Subcutaneous abdominal adipose tissue (tissue), 5 donors: Measurements from ENCODE around the gene DOCK11.
A peak's percentile ranks its signal among the peaks of the same experiment; 100 is the strongest.

Experiments
- H3K27ac ChIP-seq: one replicate; pipeline ENCODE4 v1.7.0; 2013; ENCODE audit warnings: low read depth, mild to moderate bottlenecking, inconsistent platforms, low read length, moderate library complexity
- H3K27me3 ChIP-seq, 5 donors: one replicate each; pipeline ENCODE4 v1.7.0; 2013; ENCODE audit warnings: low read length in 5 of 5, inconsistent platforms in 1 of 5; ENCODE audit not compliant: control insufficient read depth in 5 of 5, insufficient read depth in 4 of 5
- H3K36me3 ChIP-seq, 5 donors: one replicate each; pipeline ENCODE4 v1.7.0; 2013; ENCODE audit warnings: low read length in 5 of 5; ENCODE audit not compliant: control insufficient read depth in 5 of 5, insufficient read depth in 5 of 5
- H3K4me1 ChIP-seq, 5 donors: one replicate each; pipeline ENCODE4 v1.7.0; 2013; ENCODE audit warnings: low read length in 5 of 5, mild to moderate bottlenecking in 3 of 5, moderate library complexity in 1 of 5; ENCODE audit not compliant: control insufficient read depth in 5 of 5, insufficient read depth in 5 of 5
- H3K4me3 ChIP-seq, 5 donors: one replicate each; pipeline ENCODE4 v1.7.0; 2013; ENCODE audit warnings: low read length in 5 of 5, low read depth in 1 of 5
- H3K9ac ChIP-seq, 5 donors: one replicate each; pipeline ENCODE4 v1.7.0; 2013; ENCODE audit warnings: low read length in 5 of 5, mild to moderate bottlenecking in 4 of 5, moderate library complexity in 3 of 5
- H3K9me3 ChIP-seq, 5 donors: one replicate each; pipeline ENCODE4 v1.7.0; 2013; ENCODE audit warnings: low read length in 5 of 5; ENCODE audit not compliant: control insufficient read depth in 5 of 5
- donor health status: healthy.
- donor health status: healthy.
- donor health status: healthy.
- donor health status: healthy.
- donor health status: healthy.

Gene DOCK11

DNA sequence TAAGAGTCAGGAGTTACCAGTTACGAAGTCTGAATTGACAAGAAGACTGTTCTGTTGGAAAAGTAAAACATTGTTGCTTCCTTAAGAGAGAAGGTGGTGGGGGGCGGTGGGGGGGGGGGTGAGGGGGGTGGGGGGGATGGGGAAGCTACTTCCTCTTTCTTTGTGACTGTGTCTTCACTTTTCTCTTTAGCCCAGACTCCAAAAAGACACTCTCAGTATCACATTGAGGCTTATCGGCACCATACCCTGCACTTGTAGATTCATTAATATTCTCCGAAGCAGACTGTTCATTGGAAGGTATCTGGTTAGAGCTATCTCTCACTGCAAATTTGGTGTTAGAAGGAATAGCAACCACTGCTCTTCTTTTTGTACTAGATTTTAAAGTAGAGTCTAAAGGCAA, 137.2 kb downstream of the DOCK11 start:
- Histone ChIP-seq H3K9me3 (no peaks in the 10 kb centered on the region), H3K27ac (no peak overlapping the region), H3K27me3 (no peaks in the 10 kb centered on the region), H3K9ac (no peak overlapping the region), H3K4me3 (no peak overlapping the region), H3K4me1 (no peaks in the 10 kb centered on the region), H3K36me3 (peaks cover 7 to 49% (median 31%) of the 10 kb centered on the region in 5 donors)

DNA sequence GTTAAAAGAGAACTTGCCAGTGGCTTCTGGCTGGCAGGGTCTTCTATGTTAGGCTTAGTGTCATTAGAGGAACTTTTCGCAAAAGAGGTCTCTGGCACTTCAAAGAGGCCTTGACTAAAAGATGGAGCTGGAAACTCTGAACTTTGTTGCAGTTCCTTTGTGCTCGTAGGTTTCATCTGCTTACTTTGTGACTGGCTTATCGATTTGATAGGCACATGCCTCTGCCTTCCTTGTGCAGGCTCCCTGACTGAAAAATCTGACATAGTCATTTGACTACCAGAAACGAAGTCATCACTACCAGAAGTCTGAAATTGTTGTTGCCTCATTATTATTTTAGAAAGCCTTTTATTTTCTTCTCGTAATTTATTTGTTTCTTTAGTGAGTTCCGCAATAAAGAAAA, 137.9 kb downstream of the DOCK11 start:
- no peak overlapping the region for H3K27ac ChIP-seq
- no peaks in the 10 kb centered on the region for H3K27me3 ChIP-seq
- H3K9ac ChIP-seq, result no peak overlapping the region
- H3K4me3 ChIP-seq, result no peak overlapping the region
- H3K36me3 ChIP-seq, result peaks cover 7 to 46% (median 34%) of the 10 kb centered on the region in 5 donors
- no peaks in the 10 kb centered on the region for H3K4me1 ChIP-seq
- no peaks in the 10 kb centered on the region for H3K9me3 ChIP-seq

DNA sequence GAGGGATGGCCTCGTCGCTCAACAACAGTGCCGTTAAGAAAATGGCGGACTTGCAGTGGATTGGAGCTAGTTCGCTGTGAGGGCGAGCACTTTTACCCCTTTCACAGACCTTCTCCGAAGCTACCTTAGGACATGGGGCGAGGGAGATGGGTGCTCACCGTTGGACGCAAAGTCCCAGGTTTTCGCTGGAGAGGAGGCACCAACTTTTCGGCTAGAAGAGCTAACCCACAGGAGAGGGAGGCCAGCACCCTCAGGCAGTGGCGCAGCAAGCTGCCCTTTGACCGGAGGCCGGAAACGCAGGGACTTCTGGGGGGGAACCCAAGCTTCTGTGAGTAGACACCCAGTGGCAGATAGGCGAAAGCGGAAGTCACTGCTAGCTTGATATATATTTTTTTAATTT, 138.7 kb downstream of the DOCK11 start:
- Histone ChIP-seq H3K27me3 (no peaks in the 10 kb centered on the region), H3K9ac (no peak overlapping the region), H3K9me3 (no peaks in the 10 kb centered on the region), H3K4me3 (no peak overlapping the region), H3K27ac (no peak overlapping the region), H3K4me1 (no peaks in the 10 kb centered on the region), H3K36me3 (peaks cover 7 to 45% (median 31%) of the 10 kb centered on the region in 5 donors)

DNA sequence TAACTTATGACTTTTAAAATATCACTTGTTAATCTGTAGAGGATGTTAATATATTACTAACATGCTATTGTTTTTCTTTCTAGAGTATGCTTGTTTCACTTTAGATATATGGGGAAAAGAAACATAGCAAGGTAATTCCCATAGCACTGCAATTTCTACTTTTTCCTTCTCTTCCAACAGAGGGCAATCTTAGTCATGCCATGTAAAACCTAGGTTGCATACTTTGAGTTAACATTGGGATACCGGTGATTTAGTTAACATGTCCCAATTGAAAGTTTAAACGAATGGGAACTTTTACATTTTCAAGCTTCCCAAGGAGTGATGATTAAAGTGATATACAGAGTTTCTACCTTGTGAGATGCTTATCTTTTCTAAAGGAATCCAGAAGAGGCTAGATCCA, 142.4 kb downstream of the DOCK11 start:
- Histone ChIP-seq H3K36me3 (peaks cover 11 to 50% (median 28%) of the 10 kb centered on the region in 5 donors), H3K9me3 (no peaks in the 10 kb centered on the region), H3K27me3 (no peaks in the 10 kb centered on the region), H3K4me3 (no peak overlapping the region), H3K9ac (no peak overlapping the region), H3K4me1 (no peaks in the 10 kb centered on the region), H3K27ac (no peak overlapping the region)

DNA sequence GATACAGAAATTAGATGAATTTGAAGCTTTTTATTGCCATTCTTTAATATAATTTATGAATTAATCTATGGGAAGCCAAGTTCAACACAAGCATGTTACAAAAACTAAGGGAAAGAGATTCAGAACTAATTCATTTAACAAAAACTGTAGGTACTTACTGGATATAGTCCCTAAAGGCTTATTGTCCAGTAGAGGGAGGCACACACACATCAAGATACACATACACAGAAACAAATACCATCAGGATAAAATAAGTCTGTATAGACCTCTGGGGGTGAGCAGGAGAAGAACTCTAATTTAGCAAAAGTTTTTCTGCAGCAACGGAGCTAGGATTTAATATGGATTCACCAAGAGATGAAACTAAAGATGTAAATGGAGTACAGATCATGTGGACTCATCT, 148.8 kb downstream of the DOCK11 start:
- H3K27me3 ChIP-seq, result no peaks in the 10 kb centered on the region
- H3K9ac ChIP-seq, result peak overlapping the region in 1 of 5 donors; percentile 35
- peaks cover 6 to 33% (median 18%) of the 10 kb centered on the region in 5 donors for H3K36me3 ChIP-seq
- no peak overlapping the region for H3K4me3 ChIP-seq
- no peaks in the 10 kb centered on the region for H3K4me1 ChIP-seq
- no peaks in the 10 kb centered on the region for H3K9me3 ChIP-seq
- no peak overlapping the region for H3K27ac ChIP-seq

DNA sequence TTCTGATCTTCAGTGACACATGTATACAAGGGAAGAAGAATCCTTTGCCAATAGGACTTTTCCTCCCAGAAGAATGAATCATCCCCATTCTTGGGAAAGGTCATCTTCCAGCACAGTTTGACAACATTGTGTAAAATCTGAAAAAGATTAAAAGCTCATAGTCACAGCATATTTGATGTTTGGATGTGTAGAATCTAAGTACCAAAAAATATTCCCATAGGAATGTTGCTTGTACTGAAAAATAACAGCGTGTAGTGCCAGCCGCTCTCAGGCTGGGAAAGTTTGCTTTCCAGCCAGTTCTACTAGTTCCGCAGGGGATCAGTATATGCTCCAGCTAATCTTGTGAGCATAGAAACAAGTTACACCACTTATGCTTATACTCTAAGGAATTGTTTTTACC, 157.1 kb downstream of the DOCK11 start:
- peak overlapping the region; percentile 24 for H3K27ac ChIP-seq
- H3K9ac ChIP-seq, result peak overlapping the region in 1 of 5 donors; percentile 39
- peaks cover 0 to 4% (median 0%) of the 10 kb centered on the region in 5 donors for H3K27me3 ChIP-seq
- peaks cover 0 to 7% (median 4%) of the 10 kb centered on the region in 5 donors for H3K4me1 ChIP-seq
- H3K9me3 ChIP-seq, result no peaks in the 10 kb centered on the region
- H3K4me3 ChIP-seq, result no peak overlapping the region
- peaks cover 3 to 16% (median 11%) of the 10 kb centered on the region in 5 donors for H3K36me3 ChIP-seq

DNA sequence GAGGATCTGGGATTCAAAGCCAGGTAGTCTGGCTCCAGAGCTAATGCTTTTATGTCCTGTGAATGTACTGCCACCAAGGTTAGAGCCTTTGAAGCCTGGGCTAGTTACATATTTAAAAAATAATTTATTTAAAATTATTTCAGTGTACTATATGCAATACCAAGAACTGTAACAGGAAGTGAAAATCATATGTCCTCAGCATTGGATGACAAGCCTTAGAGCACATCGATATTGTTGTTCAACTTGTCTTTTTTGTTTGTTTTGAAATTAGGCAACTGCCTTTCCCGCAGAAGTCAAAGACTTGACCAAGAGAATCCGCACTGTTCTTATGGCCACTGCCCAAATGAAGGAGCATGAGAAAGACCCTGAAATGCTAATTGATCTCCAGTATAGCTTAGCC, 158.7 kb downstream of the DOCK11 start:
- H3K36me3 ChIP-seq, result peaks cover 3 to 16% (median 13%) of the 10 kb centered on the region in 5 donors
- peaks cover 0 to 4% (median 0%) of the 10 kb centered on the region in 5 donors for H3K27me3 ChIP-seq
- no peak overlapping the region for H3K27ac ChIP-seq

DNA sequence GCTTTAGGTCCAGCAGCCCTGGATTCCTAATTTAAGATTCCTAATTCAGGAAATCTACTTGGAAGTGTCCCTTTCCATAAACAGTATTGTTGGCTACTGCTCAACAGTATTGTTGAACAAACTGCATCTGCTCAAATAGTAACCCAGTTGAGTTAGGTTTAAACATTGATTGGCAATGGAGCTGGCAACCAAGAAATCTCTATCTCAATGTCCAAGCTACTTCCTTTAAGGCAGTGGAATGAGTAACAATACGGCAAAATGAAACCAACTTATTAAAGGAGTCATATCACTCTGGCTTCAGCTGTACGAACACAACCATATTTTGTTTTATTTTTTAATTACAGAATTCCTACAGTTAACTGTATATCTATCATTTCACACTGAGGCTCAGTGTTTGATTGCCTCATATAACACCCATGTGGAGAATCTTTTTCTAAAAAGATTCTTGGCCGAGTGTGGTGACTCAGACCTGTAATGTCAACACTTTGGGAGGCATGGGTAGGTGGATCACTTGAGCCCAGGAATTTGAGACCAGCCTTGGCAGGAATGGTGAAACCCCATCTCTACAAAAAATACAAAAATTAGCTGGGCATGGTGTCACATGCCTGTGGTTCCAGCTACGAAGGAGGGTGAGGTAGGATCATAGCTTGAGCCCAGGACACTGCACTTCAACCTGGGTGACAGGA, 160.1 kb downstream of the DOCK11 start:
- Histone ChIP-seq H3K9me3 (no peaks in the 10 kb centered on the region), H3K36me3 (peaks cover 0 to 14% (median 7%) of the 10 kb centered on the region in 5 donors), H3K4me3 (no peak overlapping the region), H3K9ac (no peak overlapping the region), H3K4me1 (peaks cover 0 to 7% (median 4%) of the 10 kb centered on the region in 5 donors), H3K27me3 (peaks cover 0 to 4% (median 0%) of the 10 kb centered on the region in 5 donors), H3K27ac (no peak overlapping the region)

More for the DNA sequence above, 158.7 kb downstream of the DOCK11 start:
- Histone ChIP-seq H3K9ac (no peak overlapping the region), H3K9me3 (no peaks in the 10 kb centered on the region), H3K4me3 (no peak overlapping the region), H3K4me1 (peaks cover 0 to 7% (median 4%) of the 10 kb centered on the region in 5 donors)

DNA sequence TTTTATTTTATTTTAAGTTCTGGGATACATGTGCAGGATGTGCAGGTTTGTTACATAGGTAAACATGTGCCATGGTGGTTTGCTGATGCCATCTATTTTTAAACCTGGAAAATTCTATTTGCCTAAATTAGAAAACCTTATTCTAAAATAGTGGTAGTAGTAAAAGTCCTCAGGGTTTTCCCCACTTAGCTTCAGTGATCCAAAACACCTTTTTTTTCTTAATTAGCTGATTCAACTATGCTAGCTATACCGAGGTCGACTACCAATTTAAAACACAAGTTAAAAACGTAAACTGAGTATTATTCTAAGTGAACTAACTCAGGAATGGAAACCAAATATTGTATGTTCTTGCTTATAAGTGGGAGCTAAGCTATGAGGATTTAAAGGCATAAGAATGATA, 161.8 kb downstream of the DOCK11 start:
- no peak overlapping the region for H3K4me3 ChIP-seq
- no peak overlapping the region for H3K27ac ChIP-seq
- H3K36me3 ChIP-seq, result peaks cover 0 to 14% (median 12%) of the 10 kb centered on the region in 5 donors
- no peak overlapping the region for H3K9ac ChIP-seq
- no peaks in the 10 kb centered on the region for H3K9me3 ChIP-seq
- H3K27me3 ChIP-seq, result peaks cover 0 to 4% (median 0%) of the 10 kb centered on the region in 5 donors
- H3K4me1 ChIP-seq, result peaks cover 0 to 7% (median 4%) of the 10 kb centered on the region in 5 donors

DNA sequence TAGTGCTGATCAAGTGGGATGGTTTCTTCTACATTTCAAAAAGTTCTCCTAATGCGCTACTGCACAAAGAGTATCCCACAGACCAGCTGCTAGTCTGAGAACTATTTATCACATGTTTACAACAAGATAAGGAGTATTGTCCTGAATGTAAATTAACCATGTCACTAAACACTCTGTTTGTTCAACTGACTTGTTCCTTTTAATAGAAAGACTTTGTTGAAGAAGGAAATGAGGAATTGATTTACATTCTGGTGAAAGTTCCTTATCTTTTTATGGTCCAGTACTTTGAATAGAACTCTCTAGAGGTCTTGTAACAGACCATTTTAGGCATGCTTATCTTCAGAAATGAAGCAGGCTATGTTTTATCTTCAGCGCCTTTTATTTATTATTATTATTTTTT, 164.5 kb downstream of the DOCK11 start:
- Histone ChIP-seq H3K4me3 (no peak overlapping the region), H3K36me3 (peaks cover 5 to 30% (median 28%) of the 10 kb centered on the region in 5 donors), H3K4me1 (peaks cover 0 to 4% (median 0%) of the 10 kb centered on the region in 5 donors), H3K27ac (no peak overlapping the region), H3K9me3 (no peaks in the 10 kb centered on the region), H3K27me3 (no peaks in the 10 kb centered on the region), H3K9ac (no peak overlapping the region)
